ENCODE data around the gene CES2.
"Not testable (repeated sequence)": the region's sequence is repeated elsewhere in the genome, so short reads cannot be mapped to it uniquely, and the experiment has no call there.

Gene CES2

GRCh38 chr16:66983033-66983432, 47.7 kb downstream of the CES2 start:
- TF ChIP-seq, protein P1, sequence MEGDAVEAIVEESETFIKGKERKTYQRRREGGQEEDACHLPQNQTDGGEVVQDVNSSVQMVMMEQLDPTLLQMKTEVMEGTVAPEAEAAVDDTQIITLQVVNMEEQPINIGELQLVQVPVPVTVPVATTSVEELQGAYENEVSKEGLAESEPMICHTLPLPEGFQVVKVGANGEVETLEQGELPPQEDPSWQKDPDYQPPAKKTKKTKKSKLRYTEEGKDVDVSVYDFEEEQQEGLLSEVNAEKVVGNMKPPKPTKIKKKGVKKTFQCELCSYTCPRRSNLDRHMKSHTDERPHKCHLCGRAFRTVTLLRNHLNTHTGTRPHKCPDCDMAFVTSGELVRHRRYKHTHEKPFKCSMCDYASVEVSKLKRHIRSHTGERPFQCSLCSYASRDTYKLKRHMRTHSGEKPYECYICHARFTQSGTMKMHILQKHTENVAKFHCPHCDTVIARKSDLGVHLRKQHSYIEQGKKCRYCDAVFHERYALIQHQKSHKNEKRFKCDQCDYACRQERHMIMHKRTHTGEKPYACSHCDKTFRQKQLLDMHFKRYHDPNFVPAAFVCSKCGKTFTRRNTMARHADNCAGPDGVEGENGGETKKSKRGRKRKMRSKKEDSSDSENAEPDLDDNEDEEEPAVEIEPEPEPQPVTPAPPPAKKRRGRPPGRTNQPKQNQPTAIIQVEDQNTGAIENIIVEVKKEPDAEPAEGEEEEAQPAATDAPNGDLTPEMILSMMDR (IDR thresholded peaks at IDR 0.05; ENCODE audit: low read depth, low read length, missing control alignments), result no peak
- DNase-seq (ENCODE audit: low read depth), result no peak
- no peak overlapping the region for H3K4me3 ChIP-seq (ENCODE audit: low read depth, low read length)

DNA sequence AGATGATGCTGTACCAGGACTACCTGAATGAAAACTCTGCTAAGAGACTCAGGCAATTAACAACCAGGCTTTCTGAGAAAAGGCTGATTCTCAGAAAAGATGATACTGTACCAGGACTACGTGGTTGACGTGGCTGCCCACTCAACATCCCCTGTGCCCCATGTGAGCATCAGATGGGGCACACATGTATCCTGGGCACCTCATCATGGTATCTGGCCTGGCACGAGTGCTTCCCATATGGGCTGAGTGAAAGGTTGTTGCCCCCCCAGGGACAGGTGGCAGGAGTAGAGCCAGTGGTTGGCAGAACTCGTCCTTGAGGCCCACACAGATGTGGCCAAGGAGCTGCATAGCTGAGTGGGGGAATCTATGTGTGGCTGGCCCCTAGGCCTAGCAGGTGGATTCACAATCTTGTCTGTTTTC, 49.6 kb downstream of the CES2 start:
- DNase-seq (ENCODE audit: low read depth), result no peak
- no peak overlapping the region for H3K4me3 ChIP-seq (ENCODE audit: low read depth, low read length)
- TF ChIP-seq, protein P1 (IDR thresholded peaks at IDR 0.05; ENCODE audit: low read depth, low read length, missing control alignments), result no peak

GRCh38 chr16:66986559-66986958, 51.2 kb downstream of the CES2 start:
- DNase-seq (ENCODE audit: low read depth), result no peak
- H3K4me3 ChIP-seq (ENCODE audit: low read depth, low read length), result no peak overlapping the region
- TF ChIP-seq, protein P1 (IDR thresholded peaks at IDR 0.05; ENCODE audit: low read depth, low read length, missing control alignments), result no peak

DNA sequence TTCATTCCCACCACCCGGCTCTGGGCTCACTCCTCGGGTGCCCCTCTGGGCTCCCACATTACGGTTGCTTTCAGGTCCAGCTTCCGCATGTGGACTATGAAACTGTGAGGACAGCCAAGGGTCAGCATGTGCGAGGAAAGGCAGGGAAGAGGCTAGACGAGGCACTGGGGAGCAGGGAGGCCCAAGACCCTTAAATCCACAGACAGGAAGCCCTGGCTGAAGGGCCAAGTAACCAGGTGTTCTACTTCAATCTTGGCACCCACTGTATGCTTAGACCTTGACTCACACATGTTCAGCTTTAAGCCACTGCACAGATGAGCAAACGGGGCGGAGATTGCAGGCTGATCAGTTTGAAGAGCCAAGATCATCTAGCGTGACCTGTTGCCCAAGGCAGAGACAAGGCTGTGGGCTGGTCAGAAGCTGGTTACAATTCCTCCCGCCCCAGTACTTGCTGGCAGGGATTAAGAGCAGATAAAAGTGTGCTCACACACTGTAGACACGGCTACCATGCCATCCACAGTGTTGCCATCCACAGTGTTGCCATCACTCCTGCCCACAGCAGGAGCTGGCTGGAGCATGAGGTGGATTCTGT, 53.0 kb downstream of the CES2 start, which contains the start of gene CES4A:
TSS of gene CES4A (plus strand) at position 393 of the 592 bp plus-strand sequence. CDS start at position 577, 184 bp downstream.
- DNase-seq (ENCODE audit: low read depth), result no peak
- TF ChIP-seq, protein P1 (IDR thresholded peaks at IDR 0.05; ENCODE audit: low read depth, low read length, missing control alignments), result no peak
- no peak within 1 kb of the TSS for H3K4me3 ChIP-seq (ENCODE audit: low read depth, low read length)

- TF ChIP-seq, protein P1 (IDR thresholded peaks at IDR 0.05; ENCODE audit: low read depth, low read length, missing control alignments), result no peak
- no peak for DNase-seq (ENCODE audit: low read depth)
- no peak overlapping the region for H3K4me3 ChIP-seq (ENCODE audit: low read depth, low read length)
Observed at GRCh38 chr16:66991545-66992077, 56.3 kb downstream of the CES2 start.

GRCh38 chr16:66993558-66993957, 58.2 kb downstream of the CES2 start:
- H3K4me3 ChIP-seq (ENCODE audit: low read depth, low read length); DNase-seq (ENCODE audit: low read depth): not testable (repeated sequence)
